AG10803 (cell line): ENCODE data around the gene G3BP2.
A peak's percentile ranks its signal among the peaks of the same experiment; 100 is the strongest.
"Not testable (repeated sequence)": the region's sequence is repeated elsewhere in the genome, so short reads cannot be mapped to it uniquely, and the experiment has no call there.

ENCODE experiments used
- DNase-seq: peaks from one replicate; pipeline ENCODE4 v3.0.0; 2010; ENCODE audit warnings: low read depth
- H3K4me3 ChIP-seq: 2 replicates; pipeline ENCODE4 v1.5.1; 2011; ENCODE audit warnings: mild to moderate bottlenecking, low read length, control low read depth
- CTCF ChIP-seq: conservative IDR thresholded peaks from 2 replicates; pipeline ENCODE4 v1.5.1; 2011; ENCODE audit warnings: mild to moderate bottlenecking, low read length, control low read depth, inconsistent platforms

Gene G3BP2

GRCh38 chr4:75673027-75673958 lies at the start of gene G3BP2:
Gene G3BP2 (minus strand): TSS chr4:75673411. CDS start chr4:75662025, 11,386 bp downstream.
- peak within 1 kb of the TSS; percentile 95 for H3K4me3 ChIP-seq
- TF ChIP-seq CTCF, result no peak
- peak; percentile 96 for DNase-seq

GRCh38 chr4:75722417-75722816 lies 49.2 kb upstream of the G3BP2 start:
- no peak overlapping the region for H3K4me3 ChIP-seq

GRCh38 chr4:75718529-75718928 lies 45.3 kb upstream of the G3BP2 start:
- H3K4me3 ChIP-seq, result no peak overlapping the region
- no peak for TF ChIP-seq CTCF
- DNase-seq, result no peak

More at GRCh38 chr4:75722417-75722816, 49.2 kb upstream of the G3BP2 start:
- no peak for DNase-seq
- TF ChIP-seq CTCF, result no peak

- TF ChIP-seq CTCF, result no peak
- DNase-seq, result no peak
- no peak overlapping the region for H3K4me3 ChIP-seq
Measured at GRCh38 chr4:75717408-75717807, 44.2 kb upstream of the G3BP2 start.

- DNase-seq, H3K4me3 ChIP-seq: not testable (repeated sequence)
Measured at GRCh38 chr4:75716054-75716453, 42.8 kb upstream of the G3BP2 start.

GRCh38 chr4:75715105-75715799 lies 42.0 kb upstream of the G3BP2 start:
- no peak for TF ChIP-seq CTCF

GRCh38 chr4:75714704-75715103 lies 41.5 kb upstream of the G3BP2 start:
- DNase-seq, result no peak
- peak overlapping the region; percentile 28; the same call in 1 of the 2 replicates for H3K4me3 ChIP-seq
- no peak for TF ChIP-seq CTCF

More at GRCh38 chr4:75715105-75715799, 42.0 kb upstream of the G3BP2 start:
- peak; percentile 82 for DNase-seq
- H3K4me3 ChIP-seq, result peak overlapping the region; percentile 28; the same call in 1 of the 2 replicates
